Measurements from ENCODE around the gene SERTAD3. TPM values are rescaled to one million over a fixed set of nuclear protein-coding genes. Genes with fewer than 3 reads are reported as not detected.

Gene SERTAD3
- total RNA-seq, 4 donors from 2014 or later = 1.0 to 81.5 (median 44.7) TPM

GRCh38 chr19:40453151-40453735 lies 9.1 kb upstream of the SERTAD3 start:
- H3K36me3 ChIP-seq = no peaks in the 10 kb centered on the region
- no peaks in the 10 kb centered on the region for H3K27me3 ChIP-seq
- H3K4me1 ChIP-seq = no peaks in the 10 kb centered on the region
- H3K4me3 ChIP-seq = no peak overlapping the region
- DNase-seq = no peak
- no peak overlapping the region for H3K27ac ChIP-seq
- TF ChIP-seq CTCF (IDR thresholded peaks at IDR 0.05) (no peak), POLR2A (IDR thresholded peaks at IDR 0.05) (no peak)
- H3K9me3 ChIP-seq = no peaks in the 10 kb centered on the region
- intact Hi-C loops (cut with DNase I; ENCODE audit: low total_unique reads) = no loop called here

- intact Hi-C loops (cut with DNase I; ENCODE audit: low total_unique reads) = no loop called here
- DNase-seq = no peak
- Histone ChIP-seq H3K9me3 (no peaks in the 10 kb centered on the region), H3K4me3 (no peak overlapping the region), H3K27ac (no peak overlapping the region), H3K36me3 (no peaks in the 10 kb centered on the region), H3K4me1 (no peaks in the 10 kb centered on the region), H3K27me3 (no peaks in the 10 kb centered on the region)
- TF ChIP-seq CTCF (IDR thresholded peaks at IDR 0.05) (no peak), POLR2A (IDR thresholded peaks at IDR 0.05) (no peak)
These were observed 7.9 kb upstream of the SERTAD3 start for GRCh38 chr19:40452016-40452415.

GRCh38 chr19:40450664-40451063 lies 6.5 kb upstream of the SERTAD3 start:
- Histone ChIP-seq H3K4me3 (no peak overlapping the region), H3K4me1 (no peaks in the 10 kb centered on the region), H3K9me3 (no peaks in the 10 kb centered on the region), H3K27ac (no peak overlapping the region), H3K27me3 (no peaks in the 10 kb centered on the region), H3K36me3 (no peaks in the 10 kb centered on the region)
- intact Hi-C loops (cut with DNase I; ENCODE audit: low total_unique reads) = no loop called here
- TF ChIP-seq POLR2A (IDR thresholded peaks at IDR 0.05) (no peak), CTCF (IDR thresholded peaks at IDR 0.05) (no peak)
- no peak for DNase-seq

- Histone ChIP-seq H3K27me3 (no peaks in the 10 kb centered on the region), H3K27ac (no peak overlapping the region), H3K36me3 (no peaks in the 10 kb centered on the region), H3K9me3 (no peaks in the 10 kb centered on the region), H3K4me3 (no peak overlapping the region), H3K4me1 (no peaks in the 10 kb centered on the region)
- intact Hi-C loops (cut with DNase I; ENCODE audit: low total_unique reads) = no loop called here
- no peak for TF ChIP-seq CTCF (IDR thresholded peaks at IDR 0.05)
- no peak for TF ChIP-seq POLR2A (IDR thresholded peaks at IDR 0.05)
- no peak for DNase-seq
These were observed 5.4 kb upstream of the SERTAD3 start for GRCh38 chr19:40449506-40449905.

GRCh38 chr19:40446263-40446784 lies 2.2 kb upstream of the SERTAD3 start:
- H3K36me3 ChIP-seq = no peaks in the 10 kb centered on the region
- TF ChIP-seq CTCF (IDR thresholded peaks at IDR 0.05) (no peak), POLR2A (IDR thresholded peaks at IDR 0.05) (no peak)
- intact Hi-C loops (cut with DNase I; ENCODE audit: low total_unique reads) = no loop called here

More at GRCh38 chr19:40446263-40446784, 2.2 kb upstream of the SERTAD3 start:
- Histone ChIP-seq H3K27me3 (no peaks in the 10 kb centered on the region), H3K9me3 (no peaks in the 10 kb centered on the region), H3K4me1 (peaks cover 0 to 6% of the 10 kb centered on the region in 2 donors), H3K4me3 (no peak overlapping the region), H3K27ac (no peak overlapping the region)
- no peak for DNase-seq
